WERI-Rb-1 (cell line): ENCODE data around the gene RTN4RL1.

Experiments
- DNase-seq: peaks from one replicate; pipeline ENCODE4 v3.0.0-alpha.2; 2020
- H3K27ac ChIP-seq: fragments of 250-450 bp; sonication (Bioruptor Pico); 2 replicates; pipeline ENCODE4 v1.5.1; 2020; ENCODE audit warnings: mild to moderate bottlenecking, moderate library complexity
- H3K27me3 ChIP-seq: fragments of 250-450 bp; sonication (Bioruptor Pico); 2 replicates; pipeline ENCODE4 v1.5.1; 2021; ENCODE audit warnings: mild to moderate bottlenecking, low read depth, moderate library complexity; ENCODE audit not compliant: insufficient read depth, severe bottlenecking
- H3K36me3 ChIP-seq: fragments of 250-450 bp; sonication (Bioruptor Pico); 2 replicates; pipeline ENCODE4 v1.5.1; 2020; ENCODE audit warnings: mild to moderate bottlenecking, moderate library complexity
- H3K4me3 ChIP-seq: 2 replicates; pipeline ENCODE4 v1.5.1; 2011; ENCODE audit warnings: low read depth, mild to moderate bottlenecking, control low read depth, low read length
- H3K9me3 ChIP-seq: fragments of 250-450 bp; sonication (Bioruptor Pico); 2 replicates; pipeline ENCODE4 v1.5.1; 2021; ENCODE audit warnings: mild to moderate bottlenecking, moderate library complexity; ENCODE audit not compliant: severe bottlenecking
- TF ChIP-seq, protein P1 (sequence below): IDR thresholded peaks from 2 replicates; pipeline ENCODE4 v1.5.1; 2011; ENCODE audit warnings: low read depth, mild to moderate bottlenecking, control low read depth, inconsistent platforms, low read length

Gene RTN4RL1

DNA sequence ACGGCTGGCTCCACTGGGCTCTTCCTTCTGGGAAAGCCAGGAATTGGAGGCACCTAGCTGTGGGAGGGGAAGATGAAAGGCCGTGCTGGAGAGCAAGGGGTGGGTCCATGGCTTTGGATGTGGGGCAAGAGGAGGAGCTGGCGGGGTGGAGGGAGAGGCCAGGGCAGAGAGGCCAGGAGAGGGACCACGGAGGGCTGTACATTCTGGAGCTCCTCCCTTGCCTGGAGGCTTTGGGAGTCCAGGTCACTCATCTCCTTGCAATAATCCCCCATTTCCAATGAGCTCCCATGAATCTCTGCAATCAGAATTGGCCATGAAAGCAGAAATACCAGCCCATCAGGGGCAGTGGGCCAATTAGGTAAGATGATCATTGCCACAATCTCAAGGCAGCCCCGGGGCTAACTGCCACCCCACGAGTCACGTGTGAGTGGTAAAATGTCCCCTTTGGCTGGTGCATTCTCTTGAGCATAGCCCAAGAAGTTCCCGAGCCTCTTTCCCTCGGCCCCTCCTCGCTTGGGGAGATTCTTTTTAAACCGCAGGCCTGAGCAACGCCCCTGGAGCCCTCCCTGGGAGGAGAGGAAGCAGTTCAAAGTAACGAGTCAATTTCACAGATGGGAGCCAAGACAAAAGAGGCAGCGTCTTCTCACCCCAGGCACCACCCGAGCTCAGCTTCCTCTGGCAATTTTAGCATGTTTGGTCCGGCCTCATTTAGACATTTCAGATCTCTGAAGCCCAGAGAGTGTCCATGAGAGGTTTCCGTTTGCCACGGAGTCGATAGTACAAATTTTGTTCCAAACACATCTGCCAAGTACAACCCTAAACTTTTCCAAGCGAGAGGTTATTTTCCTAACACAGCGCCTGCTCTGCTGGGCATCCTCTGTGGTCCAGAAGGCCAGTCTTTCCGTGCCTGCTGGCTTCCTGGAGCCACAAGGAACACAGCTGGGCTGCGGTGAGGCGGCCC is 13.4 kb downstream of the RTN4RL1 start:
- peaks cover 35% of the 10 kb centered on the region for H3K36me3 ChIP-seq
- no peaks in the 10 kb centered on the region for H3K9me3 ChIP-seq
- no peak overlapping the region for H3K4me3 ChIP-seq
- H3K27ac ChIP-seq: no peak overlapping the region
- no peaks in the 10 kb centered on the region for H3K27me3 ChIP-seq
- TF ChIP-seq, protein P1, sequence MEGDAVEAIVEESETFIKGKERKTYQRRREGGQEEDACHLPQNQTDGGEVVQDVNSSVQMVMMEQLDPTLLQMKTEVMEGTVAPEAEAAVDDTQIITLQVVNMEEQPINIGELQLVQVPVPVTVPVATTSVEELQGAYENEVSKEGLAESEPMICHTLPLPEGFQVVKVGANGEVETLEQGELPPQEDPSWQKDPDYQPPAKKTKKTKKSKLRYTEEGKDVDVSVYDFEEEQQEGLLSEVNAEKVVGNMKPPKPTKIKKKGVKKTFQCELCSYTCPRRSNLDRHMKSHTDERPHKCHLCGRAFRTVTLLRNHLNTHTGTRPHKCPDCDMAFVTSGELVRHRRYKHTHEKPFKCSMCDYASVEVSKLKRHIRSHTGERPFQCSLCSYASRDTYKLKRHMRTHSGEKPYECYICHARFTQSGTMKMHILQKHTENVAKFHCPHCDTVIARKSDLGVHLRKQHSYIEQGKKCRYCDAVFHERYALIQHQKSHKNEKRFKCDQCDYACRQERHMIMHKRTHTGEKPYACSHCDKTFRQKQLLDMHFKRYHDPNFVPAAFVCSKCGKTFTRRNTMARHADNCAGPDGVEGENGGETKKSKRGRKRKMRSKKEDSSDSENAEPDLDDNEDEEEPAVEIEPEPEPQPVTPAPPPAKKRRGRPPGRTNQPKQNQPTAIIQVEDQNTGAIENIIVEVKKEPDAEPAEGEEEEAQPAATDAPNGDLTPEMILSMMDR: no peak
- DNase-seq: no peak

GRCh38 chr17:2009737-2010136 is 15.4 kb downstream of the RTN4RL1 start:
- TF ChIP-seq, protein P1: no peak

DNA sequence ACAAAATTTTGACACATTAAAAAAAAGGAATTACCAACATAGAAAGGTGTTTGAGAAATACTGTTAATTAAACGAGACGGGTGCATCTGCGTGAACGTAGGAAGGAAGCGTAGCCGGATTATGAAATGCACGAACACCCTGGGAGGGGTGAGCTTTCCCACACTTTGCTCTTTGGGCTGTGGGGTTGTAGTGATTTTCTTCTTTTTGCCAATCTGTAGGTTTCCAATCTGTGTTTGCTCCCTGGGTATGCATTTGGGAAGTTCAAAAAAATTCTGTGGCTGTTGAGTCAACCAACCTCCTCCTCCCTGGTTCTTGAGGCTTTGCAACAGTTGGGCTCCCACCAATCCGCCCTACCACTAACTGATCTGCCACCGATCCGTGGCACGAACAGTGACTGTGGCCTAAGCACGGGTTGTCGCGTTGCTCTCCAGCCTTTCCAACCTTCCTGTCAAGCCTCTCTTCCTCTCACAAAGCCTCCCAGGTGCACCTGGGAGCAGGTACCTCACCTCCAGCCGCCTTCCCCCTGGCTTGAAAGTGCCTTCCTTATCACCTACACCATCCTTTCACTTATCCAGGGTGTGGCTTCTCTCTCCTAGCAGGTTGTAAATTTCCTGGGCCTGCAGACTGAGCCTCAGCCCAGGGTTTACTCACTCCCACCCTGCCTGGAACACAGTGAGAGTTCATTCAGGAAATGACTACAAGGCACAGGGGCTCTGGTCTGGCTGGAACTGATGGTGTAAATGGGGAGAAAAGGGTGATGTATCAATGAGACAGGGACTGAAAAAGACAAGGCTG is 16.6 kb downstream of the RTN4RL1 start:
- Histone ChIP-seq H3K36me3 (peaks cover 38% of the 10 kb centered on the region), H3K9me3 (no peaks in the 10 kb centered on the region), H3K4me3 (no peak overlapping the region), H3K27ac (no peak overlapping the region), H3K27me3 (no peaks in the 10 kb centered on the region)
- no peak for DNase-seq
- TF ChIP-seq, protein P1: no peak

More at GRCh38 chr17:2009737-2010136, 15.4 kb downstream of the RTN4RL1 start:
- Histone ChIP-seq H3K9me3 (no peaks in the 10 kb centered on the region), H3K27me3 (no peaks in the 10 kb centered on the region), H3K4me3 (no peak overlapping the region), H3K27ac (no peak overlapping the region), H3K36me3 (peaks cover 45% of the 10 kb centered on the region)
- no peak for DNase-seq

DNA sequence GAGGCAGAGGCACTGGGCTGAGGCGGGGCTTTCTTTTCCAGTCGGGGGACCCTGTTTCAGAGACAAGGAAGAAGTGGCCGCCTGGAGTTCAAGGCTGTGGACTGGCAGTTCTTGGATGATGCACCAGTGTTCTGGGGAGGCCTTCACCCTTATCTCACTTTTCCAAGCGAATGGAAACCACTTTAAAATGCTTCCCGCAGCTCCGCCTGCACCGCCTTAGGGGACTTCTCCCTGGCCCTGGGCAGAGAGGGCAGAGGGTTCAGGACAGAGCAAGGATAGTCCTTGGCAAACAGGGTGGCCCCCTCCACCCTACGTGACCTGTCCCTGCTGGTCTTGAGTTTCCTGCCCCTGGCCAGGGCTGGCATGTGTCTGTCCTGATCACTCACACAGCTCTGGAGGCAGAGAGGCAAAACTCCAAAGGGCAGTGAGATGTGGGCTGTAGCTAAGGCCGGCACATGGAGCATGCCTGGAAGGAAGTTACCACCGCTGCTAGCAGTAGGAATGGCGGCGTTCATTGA is 20.6 kb downstream of the RTN4RL1 start:
- no peak for DNase-seq
- Histone ChIP-seq H3K9me3 (no peaks in the 10 kb centered on the region), H3K36me3 (peaks cover 27% of the 10 kb centered on the region), H3K27ac (no peak overlapping the region; the same call in 1 of the 2 replicates), H3K27me3 (no peaks in the 10 kb centered on the region), H3K4me3 (no peak overlapping the region)
- TF ChIP-seq, protein P1: no peak

- TF ChIP-seq, protein P1: no peak
- H3K4me3 ChIP-seq: no peak overlapping the region
- no peak for DNase-seq
- H3K36me3 ChIP-seq: peaks cover 27% of the 10 kb centered on the region
- no peaks in the 10 kb centered on the region for H3K27me3 ChIP-seq
- no peak overlapping the region for H3K27ac ChIP-seq
- H3K9me3 ChIP-seq: no peaks in the 10 kb centered on the region
Measured at GRCh38 chr17:2003525-2003924, 21.6 kb downstream of the RTN4RL1 start.
